Panc1 (cell line): Measurements from ENCODE around the gene RGS10.

ENCODE experiments used
- SIN3A ChIP-seq: IDR thresholded peaks from 2 replicates; pipeline ENCODE4 v1.6.1; 2012; ENCODE audit warnings: low read depth, mild to moderate bottlenecking, low read length, moderate library complexity, borderline replicate concordance; ENCODE audit not compliant: insufficient read depth
- TF ChIP-seq, protein P1 (sequence below): fragments of 450-650 bp; IDR thresholded peaks from 2 replicates; pipeline ENCODE4 v1.5.1; 2017; ENCODE audit warnings: mild to moderate bottlenecking
- TF ChIP-seq, protein P2 (sequence below), 2 experiments: IDR thresholded peaks; 2 replicates each; pipeline ENCODE4 v1.6.1; 2011 to 2012; ENCODE audit warnings: low read depth in 2 of 2, control low read depth in 1 of 2, low read length in 1 of 2, mild to moderate bottlenecking in 1 of 2, moderate library complexity in 1 of 2; ENCODE audit not compliant: insufficient read depth in 1 of 2

DNA sequence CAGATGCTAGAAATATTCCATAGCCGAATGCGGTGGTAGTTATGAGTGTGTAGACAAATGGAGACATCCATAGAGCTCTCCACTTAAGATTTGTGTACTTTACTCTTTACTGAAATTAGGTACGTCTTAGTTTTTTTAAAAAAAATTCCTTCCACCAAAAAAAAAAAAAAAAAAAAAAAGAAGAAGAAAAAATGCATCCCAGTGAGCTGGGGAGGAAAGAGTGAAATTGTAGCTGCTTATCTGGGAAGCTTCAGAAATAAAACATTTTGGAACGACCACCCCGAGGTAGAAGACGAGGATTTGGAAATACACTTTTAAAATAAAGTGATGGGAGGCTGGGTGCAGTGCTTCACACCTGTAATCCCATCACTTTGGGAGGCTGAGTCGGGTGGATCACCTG, 53.8 kb downstream of the RGS10 start:
- TF ChIP-seq, protein P1, sequence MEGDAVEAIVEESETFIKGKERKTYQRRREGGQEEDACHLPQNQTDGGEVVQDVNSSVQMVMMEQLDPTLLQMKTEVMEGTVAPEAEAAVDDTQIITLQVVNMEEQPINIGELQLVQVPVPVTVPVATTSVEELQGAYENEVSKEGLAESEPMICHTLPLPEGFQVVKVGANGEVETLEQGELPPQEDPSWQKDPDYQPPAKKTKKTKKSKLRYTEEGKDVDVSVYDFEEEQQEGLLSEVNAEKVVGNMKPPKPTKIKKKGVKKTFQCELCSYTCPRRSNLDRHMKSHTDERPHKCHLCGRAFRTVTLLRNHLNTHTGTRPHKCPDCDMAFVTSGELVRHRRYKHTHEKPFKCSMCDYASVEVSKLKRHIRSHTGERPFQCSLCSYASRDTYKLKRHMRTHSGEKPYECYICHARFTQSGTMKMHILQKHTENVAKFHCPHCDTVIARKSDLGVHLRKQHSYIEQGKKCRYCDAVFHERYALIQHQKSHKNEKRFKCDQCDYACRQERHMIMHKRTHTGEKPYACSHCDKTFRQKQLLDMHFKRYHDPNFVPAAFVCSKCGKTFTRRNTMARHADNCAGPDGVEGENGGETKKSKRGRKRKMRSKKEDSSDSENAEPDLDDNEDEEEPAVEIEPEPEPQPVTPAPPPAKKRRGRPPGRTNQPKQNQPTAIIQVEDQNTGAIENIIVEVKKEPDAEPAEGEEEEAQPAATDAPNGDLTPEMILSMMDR: no peak
- TF ChIP-seq, protein P2, sequence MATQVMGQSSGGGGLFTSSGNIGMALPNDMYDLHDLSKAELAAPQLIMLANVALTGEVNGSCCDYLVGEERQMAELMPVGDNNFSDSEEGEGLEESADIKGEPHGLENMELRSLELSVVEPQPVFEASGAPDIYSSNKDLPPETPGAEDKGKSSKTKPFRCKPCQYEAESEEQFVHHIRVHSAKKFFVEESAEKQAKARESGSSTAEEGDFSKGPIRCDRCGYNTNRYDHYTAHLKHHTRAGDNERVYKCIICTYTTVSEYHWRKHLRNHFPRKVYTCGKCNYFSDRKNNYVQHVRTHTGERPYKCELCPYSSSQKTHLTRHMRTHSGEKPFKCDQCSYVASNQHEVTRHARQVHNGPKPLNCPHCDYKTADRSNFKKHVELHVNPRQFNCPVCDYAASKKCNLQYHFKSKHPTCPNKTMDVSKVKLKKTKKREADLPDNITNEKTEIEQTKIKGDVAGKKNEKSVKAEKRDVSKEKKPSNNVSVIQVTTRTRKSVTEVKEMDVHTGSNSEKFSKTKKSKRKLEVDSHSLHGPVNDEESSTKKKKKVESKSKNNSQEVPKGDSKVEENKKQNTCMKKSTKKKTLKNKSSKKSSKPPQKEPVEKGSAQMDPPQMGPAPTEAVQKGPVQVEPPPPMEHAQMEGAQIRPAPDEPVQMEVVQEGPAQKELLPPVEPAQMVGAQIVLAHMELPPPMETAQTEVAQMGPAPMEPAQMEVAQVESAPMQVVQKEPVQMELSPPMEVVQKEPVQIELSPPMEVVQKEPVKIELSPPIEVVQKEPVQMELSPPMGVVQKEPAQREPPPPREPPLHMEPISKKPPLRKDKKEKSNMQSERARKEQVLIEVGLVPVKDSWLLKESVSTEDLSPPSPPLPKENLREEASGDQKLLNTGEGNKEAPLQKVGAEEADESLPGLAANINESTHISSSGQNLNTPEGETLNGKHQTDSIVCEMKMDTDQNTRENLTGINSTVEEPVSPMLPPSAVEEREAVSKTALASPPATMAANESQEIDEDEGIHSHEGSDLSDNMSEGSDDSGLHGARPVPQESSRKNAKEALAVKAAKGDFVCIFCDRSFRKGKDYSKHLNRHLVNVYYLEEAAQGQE (IDR thresholded peaks at IDR 0.05; ENCODE audit: insufficient read depth in 1 of 2, low read depth in 2 of 2, low read length in 1 of 2): no peak
- no peak for TF ChIP-seq SIN3A
